ENCODE results near the gene CLEC5A.
"Not testable (repeated sequence)": the region's sequence is repeated elsewhere in the genome, so short reads cannot be mapped to it uniquely, and the experiment has no call there.

The CLEC5A gene

DNA sequence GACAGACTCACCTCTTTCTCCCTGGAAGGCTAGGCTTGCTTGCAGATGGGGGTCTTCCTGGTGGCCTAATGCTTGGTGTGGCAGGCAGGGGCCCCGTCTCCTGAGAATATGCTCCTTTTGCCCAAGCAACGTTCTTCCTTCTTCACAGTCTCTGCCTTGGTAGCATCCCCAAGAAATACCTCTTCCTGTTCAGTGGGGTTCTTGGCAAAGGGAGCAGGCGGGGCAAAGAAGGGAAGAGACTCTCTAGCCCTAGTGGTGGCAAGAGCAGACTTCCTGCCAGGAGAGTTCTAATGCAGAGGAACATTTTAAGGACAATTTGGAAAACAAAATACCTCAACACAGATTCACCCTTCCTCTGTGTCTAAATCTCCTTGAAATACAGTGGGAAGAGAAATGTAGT, at the start of gene CLEC5A:
Gene CLEC5A, minus strand, starts transcription at position 179 of the 400 bp plus-strand sequence. CDS start 682 bp downstream, outside the sequence.
- no peak for DNase-seq (ENCODE audit: low read depth in 2 of 2)

GRCh38 chr7:141993354-141993753, 46.6 kb upstream of the CLEC5A start:
- DNase-seq (ENCODE audit: low read depth in 2 of 2) = no peak

GRCh38 chr7:141992688-141993087, 45.9 kb upstream of the CLEC5A start:
- no peak for DNase-seq (ENCODE audit: low read depth in 2 of 2)

- DNase-seq (ENCODE audit: low read depth in 2 of 2) = no peak
Measured at GRCh38 chr7:141992156-141992555, 45.4 kb upstream of the CLEC5A start.

- DNase-seq (ENCODE audit: low read depth in 2 of 2) = no peak
Measured at GRCh38 chr7:141991140-141991539, 44.4 kb upstream of the CLEC5A start.

DNA sequence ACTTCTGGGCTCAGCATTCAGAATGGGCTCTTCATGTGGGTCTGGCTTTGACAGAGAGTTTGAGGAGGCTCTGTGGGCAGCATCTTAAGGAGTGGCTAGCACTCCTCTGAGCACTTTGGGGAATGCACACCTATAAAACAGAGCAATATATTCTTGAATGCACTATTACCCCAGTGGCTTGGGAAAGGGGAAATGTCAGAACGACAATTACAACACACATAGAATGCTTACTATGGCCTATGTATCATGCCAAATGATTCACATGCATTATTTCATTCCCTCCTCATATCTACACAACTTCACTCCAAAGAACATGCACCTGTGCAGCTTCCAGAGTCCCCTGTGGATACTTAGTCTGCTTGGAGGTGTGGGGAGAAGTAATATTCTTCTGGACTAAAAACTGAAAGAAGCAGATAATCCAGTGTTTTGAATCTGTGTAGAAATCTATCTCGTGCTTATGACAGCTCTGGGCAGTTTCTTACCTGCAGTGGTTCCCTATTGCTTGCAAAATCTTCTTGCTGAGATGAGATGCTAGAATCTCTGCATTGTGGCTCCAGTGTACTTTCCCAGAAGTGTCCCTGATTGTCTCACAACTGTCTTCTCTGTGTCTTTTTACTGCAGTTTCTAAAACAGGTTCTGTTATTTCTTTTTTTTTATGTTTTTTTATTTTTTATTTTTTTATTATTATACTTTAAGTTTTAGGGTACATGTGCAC, 43.4 kb upstream of the CLEC5A start:
- DNase-seq (ENCODE audit: low read depth in 2 of 2) = no peak

DNA sequence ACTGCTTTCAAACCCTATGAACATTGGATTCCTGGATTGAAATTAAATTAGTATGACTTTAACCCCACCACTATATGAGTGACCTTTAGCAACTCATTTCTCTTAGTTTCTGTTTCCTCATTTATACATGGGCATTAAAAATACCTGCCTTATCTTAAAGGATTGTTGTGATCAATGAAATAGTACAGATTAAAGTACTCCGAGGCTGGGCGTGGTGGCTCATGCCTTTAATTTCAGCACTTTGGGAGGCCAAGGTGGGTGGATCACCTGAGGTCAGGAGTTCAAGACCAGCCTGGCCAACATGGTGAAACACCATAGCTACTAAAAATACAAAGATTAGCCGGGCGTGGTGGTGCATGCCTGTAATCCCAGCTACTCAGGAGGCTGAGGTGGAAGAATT, 41.0 kb upstream of the CLEC5A start:
- DNase-seq (ENCODE audit: low read depth in 2 of 2) = not testable (repeated sequence)

GRCh38 chr7:141986923-141987322, 40.1 kb upstream of the CLEC5A start:
- no peak for DNase-seq (ENCODE audit: low read depth in 2 of 2)

GRCh38 chr7:141985926-141986325, 39.2 kb upstream of the CLEC5A start:
- DNase-seq (ENCODE audit: low read depth in 2 of 2) = not testable (repeated sequence)

DNA sequence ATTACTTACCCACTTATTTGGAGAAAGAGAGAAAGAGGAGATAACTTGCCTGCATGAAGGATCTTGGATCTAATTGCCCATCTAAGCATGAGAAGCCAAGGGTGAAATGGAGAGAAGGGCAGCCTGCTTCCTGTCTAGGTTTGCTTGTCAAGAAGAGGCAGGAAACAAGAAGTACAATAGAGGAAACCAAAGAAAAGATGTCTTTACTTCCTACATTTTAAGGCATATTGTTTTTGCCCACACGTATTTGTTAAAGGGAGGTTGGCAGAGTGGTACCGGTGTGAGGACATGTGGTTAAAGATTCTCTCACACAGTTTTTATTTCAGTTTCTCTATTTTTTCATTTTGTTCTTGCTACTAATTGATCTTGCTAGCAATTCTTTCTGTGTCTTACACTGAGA, 32.8 kb upstream of the CLEC5A start:
- DNase-seq (ENCODE audit: low read depth in 2 of 2) = no peak

DNA sequence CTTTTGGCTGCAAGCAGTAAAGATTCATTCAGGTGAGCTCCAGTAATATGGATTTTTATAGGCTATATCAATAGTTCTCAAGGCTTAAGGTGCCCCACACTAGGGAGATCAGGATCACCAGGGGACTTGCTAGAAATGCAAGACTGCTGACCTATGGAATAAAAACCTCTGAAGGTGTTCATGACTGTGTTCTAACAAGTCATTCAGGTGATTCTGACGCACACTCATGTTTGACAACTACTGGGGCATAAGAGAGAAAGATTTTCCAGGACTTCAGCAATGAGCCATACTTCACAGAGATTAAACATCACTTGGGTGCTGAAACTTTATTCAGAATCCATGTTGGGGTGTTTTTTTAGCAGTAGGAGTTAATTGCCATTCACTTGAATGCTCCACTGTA, 31.6 kb upstream of the CLEC5A start:
- no peak for DNase-seq (ENCODE audit: low read depth in 2 of 2)

GRCh38 chr7:141976524-141977245, 29.9 kb upstream of the CLEC5A start:
- no peak for DNase-seq (ENCODE audit: low read depth in 2 of 2)

DNA sequence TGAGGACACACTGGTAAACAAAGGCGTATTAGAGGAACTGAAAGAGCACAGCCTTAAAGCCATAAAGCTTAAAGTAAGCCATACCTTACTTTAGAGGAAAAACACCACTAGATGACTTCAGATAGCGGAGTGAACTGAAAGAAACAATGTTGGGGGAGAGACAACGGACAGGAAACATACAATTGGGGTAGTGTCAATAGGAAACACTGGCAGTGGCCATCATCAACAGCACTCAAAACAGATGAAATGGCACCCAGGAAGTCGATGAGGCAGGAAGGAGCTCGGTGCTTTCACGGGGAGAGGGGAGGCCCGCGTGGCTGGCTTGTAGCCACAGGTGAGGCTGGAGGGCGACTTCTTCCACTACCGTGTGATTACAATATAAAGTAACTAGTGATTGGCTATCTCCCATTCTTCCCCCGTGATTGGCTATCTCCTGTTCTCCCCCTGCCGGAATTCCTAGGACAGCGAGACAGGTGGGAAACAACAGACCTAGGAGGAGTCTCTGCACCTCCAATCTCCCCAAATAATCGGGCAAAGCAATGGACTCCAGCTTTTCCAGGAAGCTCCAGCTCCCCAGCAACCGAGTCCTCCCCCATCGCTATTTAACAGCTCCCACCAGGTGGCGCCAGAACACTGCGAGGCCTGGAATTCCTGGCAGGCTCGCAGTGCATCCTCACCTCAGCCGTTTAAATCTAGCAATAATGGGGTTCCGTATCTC, 29.2 kb upstream of the CLEC5A start:
- peak; percentile 6 to 60 for DNase-seq (ENCODE audit: low read depth in 2 of 2)

DNA sequence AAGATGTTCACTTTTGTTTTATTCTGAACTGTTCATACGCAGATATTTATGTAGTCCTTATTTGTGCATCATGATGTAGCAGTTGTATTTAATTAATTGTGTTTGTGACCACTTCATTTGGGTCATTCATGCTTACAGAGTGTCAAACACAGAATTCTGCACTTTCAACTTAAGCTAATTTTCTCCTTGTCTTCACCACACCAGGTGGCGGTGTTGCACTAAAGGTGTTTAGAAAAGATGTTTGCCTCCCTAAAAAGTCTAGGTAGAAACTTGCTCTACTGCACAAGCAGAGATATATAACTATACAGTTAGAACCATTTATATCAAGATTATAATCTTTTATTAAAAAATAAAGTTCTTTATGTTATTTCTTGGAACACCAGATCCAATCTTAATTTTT, 28.1 kb upstream of the CLEC5A start:
- DNase-seq (ENCODE audit: low read depth in 2 of 2) = no peak

GRCh38 chr7:141973673-141974072, 26.9 kb upstream of the CLEC5A start, which contains the start of gene TAS2R38:
Gene TAS2R38 (minus strand): TSS chr7:141973773. CDS start chr7:141973689, 84 bp downstream.
- no peak for DNase-seq (ENCODE audit: low read depth in 2 of 2)

- no peak for DNase-seq (ENCODE audit: low read depth in 2 of 2)
Measured at GRCh38 chr7:141960687-141961422, 14.1 kb upstream of the CLEC5A start.

DNA sequence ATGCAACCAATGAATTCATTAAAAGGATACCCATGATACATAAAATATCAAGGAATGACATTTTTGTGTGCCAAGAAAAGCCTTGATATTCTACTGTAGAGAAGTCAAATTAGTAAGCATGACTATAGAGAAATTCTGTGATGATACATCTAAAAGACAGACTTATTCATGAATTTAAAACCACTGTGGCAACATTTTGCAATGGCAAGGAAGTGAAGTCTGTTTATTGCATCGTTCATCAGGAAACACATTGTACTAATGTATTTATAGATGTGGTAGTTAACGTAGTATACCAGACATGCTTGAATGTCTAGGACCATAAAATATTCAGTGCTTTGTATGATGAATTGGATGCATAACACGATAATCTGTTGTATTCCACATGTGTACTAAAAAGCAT, 9.3 kb upstream of the CLEC5A start:
- no peak for DNase-seq (ENCODE audit: low read depth in 2 of 2)

GRCh38 chr7:141954334-141954733, 7.6 kb upstream of the CLEC5A start:
- DNase-seq (ENCODE audit: low read depth in 2 of 2) = no peak

- no peak for DNase-seq (ENCODE audit: low read depth in 2 of 2)
Measured at GRCh38 chr7:141952461-141952860, 5.7 kb upstream of the CLEC5A start.

DNA sequence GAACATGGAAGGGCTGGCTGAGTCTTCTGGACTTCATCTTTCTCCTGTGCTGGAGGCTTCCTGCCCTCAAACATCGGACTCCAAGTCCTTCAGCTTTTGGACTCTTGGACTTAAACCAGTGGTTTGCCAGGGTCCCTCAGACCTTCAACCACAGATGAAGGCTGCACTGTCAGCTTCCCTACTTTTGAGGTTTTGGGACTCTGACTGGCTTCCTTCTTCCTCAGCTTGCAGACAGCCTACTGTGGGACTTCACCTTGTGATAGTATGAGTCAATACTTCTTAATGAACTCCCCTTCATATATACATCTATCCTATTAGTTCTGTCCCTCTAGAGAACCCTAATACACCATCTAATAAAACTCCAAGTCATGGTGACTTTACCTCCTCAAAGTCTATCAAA, 4.0 kb upstream of the CLEC5A start:
- DNase-seq (ENCODE audit: low read depth in 2 of 2) = no peak

DNA sequence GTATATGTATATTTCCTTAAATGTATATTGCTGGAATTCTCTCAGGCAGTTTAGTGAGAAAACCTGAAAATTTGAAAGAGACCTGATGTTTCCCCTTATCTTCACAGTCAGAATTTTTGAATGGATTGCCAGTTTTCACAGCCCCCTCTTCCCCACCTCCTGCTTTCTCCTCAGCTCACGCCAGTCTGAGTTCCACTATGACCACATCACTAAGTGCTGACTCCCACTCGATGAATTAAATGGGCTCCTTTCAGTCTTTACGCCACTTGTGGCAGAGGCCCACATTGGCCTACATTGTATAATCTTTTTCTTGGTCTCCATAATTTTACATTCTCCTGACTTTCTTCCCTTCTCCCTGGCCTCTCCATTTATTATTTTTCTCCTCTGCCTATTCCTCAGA, 3.1 kb upstream of the CLEC5A start:
- no peak for DNase-seq (ENCODE audit: low read depth in 2 of 2)

- DNase-seq (ENCODE audit: low read depth in 2 of 2) = no peak
Measured at GRCh38 chr7:141949451-141949850, 2.7 kb upstream of the CLEC5A start.
